CD4-positive, alpha-beta T cell (primary cell): ENCODE measurements around the gene LPCAT1. TPM values are rescaled to one million over a fixed set of nuclear protein-coding genes. Genes with fewer than 3 reads are reported as not detected.

ENCODE experiments used
- ATAC-seq: fragments of 200-7000 bp; cut with Tn5 transposase; one replicate; pipeline ENCODE4 v1.10.0; 2022; ENCODE audit warnings: mild to moderate bottlenecking; ENCODE audit not compliant: poor library complexity
- CTCF ChIA-PET: fragments of 350-600 bp; sonication (Branson Sonifier 250); formaldehyde crosslinking; loops from one replicate; lab custom pipeline; 2021; ENCODE audit warnings: antibody characterized with exemption, inconsistent platforms; lab: Charles Lee
- POLR2A ChIA-PET: fragments of 350-600 bp; sonication (Branson Sonifier 250); formaldehyde crosslinking; loops from one replicate; lab custom pipeline; 2021; ENCODE audit warnings: antibody characterized with exemption, inconsistent platforms; lab: Charles Lee
- DNase-seq, 14 experiments: peaks; one replicate each; pipeline ENCODE4 v3.0.0-alpha.2; 2013 to 2020; ENCODE audit warnings: mixed read lengths in 2 of 14
- H3K27ac ChIP-seq, 2 donors: one replicate each; pipeline versions ENCODE4 v1.5.1 to v1.7.0; 2013; ENCODE audit warnings: low read length in 2 of 2, low read depth in 1 of 2, mild to moderate bottlenecking in 1 of 2
- H3K27me3 ChIP-seq, 2 experiments: 1 replicate in 1 of 2; 2 replicates in 1 of 2; pipeline versions ENCODE4 v1.6.1 to v1.7.0; 2013; ENCODE audit warnings: low read length in 2 of 2, control low read depth in 1 of 2, mild to moderate bottlenecking in 1 of 2, moderate library complexity in 1 of 2; ENCODE audit not compliant: insufficient read depth in 2 of 2, control insufficient read depth in 1 of 2
- H3K36me3 ChIP-seq: one replicate; pipeline ENCODE4 v1.6.1; 2013; ENCODE audit warnings: low read length, control low read depth; ENCODE audit not compliant: insufficient read depth
- H3K4me1 ChIP-seq: one replicate; pipeline ENCODE4 v1.6.1; 2013; ENCODE audit warnings: low read length, control low read depth; ENCODE audit not compliant: insufficient read depth
- H3K4me3 ChIP-seq: one replicate; pipeline ENCODE4 v1.5.1; 2013; ENCODE audit warnings: mild to moderate bottlenecking, low read length, moderate library complexity
- H3K9me3 ChIP-seq, 2 experiments: 1 replicate in 1 of 2; 2 replicates in 1 of 2; pipeline versions ENCODE4 v1.6.1 to v1.7.0; 2013; ENCODE audit warnings: low read length in 2 of 2, mild to moderate bottlenecking in 2 of 2, control low read depth in 1 of 2, moderate library complexity in 1 of 2; ENCODE audit not compliant: control insufficient read depth in 1 of 2, insufficient read depth in 1 of 2
- H3K27ac Mint-ChIP-seq: one replicate; pipeline ENCODE4 v1.8.0; 2020; ENCODE audit warnings: mixed read lengths
- H3K27me3 Mint-ChIP-seq: one replicate; pipeline ENCODE4 v1.8.0; 2021; ENCODE audit warnings: mixed read lengths
- H3K36me3 Mint-ChIP-seq: one replicate; pipeline ENCODE4 v1.8.0; 2021; ENCODE audit warnings: low read depth, mixed read lengths
- H3K4me1 Mint-ChIP-seq: one replicate; pipeline ENCODE4 v1.8.0; 2021; ENCODE audit warnings: low read depth, mixed read lengths
- H3K4me3 Mint-ChIP-seq: one replicate; pipeline ENCODE4 v1.8.0; 2020; ENCODE audit warnings: mild to moderate bottlenecking, mixed read lengths
- H3K9me3 Mint-ChIP-seq: one replicate; pipeline ENCODE4 v1.8.0; 2020; ENCODE audit warnings: mixed read lengths
- intact Hi-C, 2 experiments: fragments of 100-400 bp; cut with DNase I in 1 of 2; cut with micrococcal nuclease in 1 of 2; formaldehyde crosslinking; loops; one replicate each; pipeline versions ENCODE4 v1.15.1 to v1.9.0; 2023 to 2025; cut with DNase I, micrococcal nuclease
- total RNA-seq, 174 experiments: library from RNA in 2 of 174; stranded (reverse) in 2 of 174; gene quantifications; one replicate each; pipeline ENCODE4 v1.2.3 and lab custom pipeline; 2021 to 2026
- TF ChIP-seq, protein P1 (sequence below): fragments of 200-600 bp; IDR thresholded peaks from one replicate; pipeline ENCODE4 v1.8.0; 2022; ENCODE audit warnings: antibody characterized with exemption, mild to moderate bottlenecking

The LPCAT1 gene
- total RNA-seq, 2 experiments from 2014 or later: 20.4 to 21.2 TPM

DNA sequence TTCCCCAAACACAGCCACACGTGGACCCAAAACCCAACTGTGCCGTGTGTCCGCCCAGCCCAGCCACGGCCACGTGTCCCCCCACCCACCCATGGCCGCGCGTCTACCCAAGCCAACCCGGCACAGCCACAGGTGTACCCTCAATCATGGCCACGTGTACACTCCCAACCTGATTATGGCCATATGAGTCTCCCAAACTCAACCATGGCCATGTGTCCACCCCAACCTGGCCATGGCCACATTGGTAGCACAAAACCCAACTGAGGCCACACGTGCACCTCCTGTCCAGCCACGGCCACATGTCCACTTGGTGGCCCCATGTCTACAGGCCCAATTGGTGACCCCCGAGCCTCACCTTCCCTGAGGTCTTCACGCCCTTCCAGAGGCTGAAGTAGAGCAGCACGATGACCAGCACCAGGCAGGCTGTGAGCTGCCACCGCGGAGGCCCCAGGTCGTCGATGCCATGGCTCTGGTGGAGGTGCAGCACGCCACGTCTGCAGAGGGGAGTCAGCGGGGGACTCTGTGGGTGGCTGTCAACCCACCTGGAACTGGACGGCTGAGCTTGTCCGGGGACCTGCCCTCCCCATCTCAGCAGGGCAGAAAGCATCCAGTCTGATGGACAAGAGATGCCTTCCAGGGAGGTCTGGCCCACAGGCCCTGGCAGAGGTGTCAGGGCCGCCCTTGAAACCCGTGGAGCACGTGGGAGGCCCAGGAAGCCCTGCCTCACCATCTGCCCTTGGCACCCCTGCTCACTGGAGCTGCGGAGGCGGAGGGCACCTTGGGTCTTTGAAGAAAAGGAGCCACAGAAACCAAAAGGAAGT is 102.0 kb downstream of the LPCAT1 start:
- CTCF ChIA-PET: no interaction called here
- peaks cover 2% of the 10 kb centered on the region for H3K9me3 Mint-ChIP-seq
- peaks cover 4% of the 10 kb centered on the region for H3K36me3 Mint-ChIP-seq
- no peaks in the 10 kb centered on the region for H3K27me3 Mint-ChIP-seq
- ATAC-seq (no peak), DNase-seq (no peak)
- Histone ChIP-seq H3K27me3 (no peaks in the 10 kb centered on the region), H3K36me3 (no peaks in the 10 kb centered on the region), H3K4me3 (no peak overlapping the region), H3K9me3 (peaks cover 6 to 18% of the 10 kb centered on the region in 2 experiments), H3K27ac (no peak overlapping the region), H3K4me1 (no peaks in the 10 kb centered on the region)
- H3K4me3 Mint-ChIP-seq: no peak overlapping the region
- TF ChIP-seq, protein P1, sequence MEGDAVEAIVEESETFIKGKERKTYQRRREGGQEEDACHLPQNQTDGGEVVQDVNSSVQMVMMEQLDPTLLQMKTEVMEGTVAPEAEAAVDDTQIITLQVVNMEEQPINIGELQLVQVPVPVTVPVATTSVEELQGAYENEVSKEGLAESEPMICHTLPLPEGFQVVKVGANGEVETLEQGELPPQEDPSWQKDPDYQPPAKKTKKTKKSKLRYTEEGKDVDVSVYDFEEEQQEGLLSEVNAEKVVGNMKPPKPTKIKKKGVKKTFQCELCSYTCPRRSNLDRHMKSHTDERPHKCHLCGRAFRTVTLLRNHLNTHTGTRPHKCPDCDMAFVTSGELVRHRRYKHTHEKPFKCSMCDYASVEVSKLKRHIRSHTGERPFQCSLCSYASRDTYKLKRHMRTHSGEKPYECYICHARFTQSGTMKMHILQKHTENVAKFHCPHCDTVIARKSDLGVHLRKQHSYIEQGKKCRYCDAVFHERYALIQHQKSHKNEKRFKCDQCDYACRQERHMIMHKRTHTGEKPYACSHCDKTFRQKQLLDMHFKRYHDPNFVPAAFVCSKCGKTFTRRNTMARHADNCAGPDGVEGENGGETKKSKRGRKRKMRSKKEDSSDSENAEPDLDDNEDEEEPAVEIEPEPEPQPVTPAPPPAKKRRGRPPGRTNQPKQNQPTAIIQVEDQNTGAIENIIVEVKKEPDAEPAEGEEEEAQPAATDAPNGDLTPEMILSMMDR: no peak
- no peak overlapping the region for H3K27ac Mint-ChIP-seq
- POLR2A ChIA-PET: no interaction called here
- intact Hi-C loops: no loop called here
- H3K4me1 Mint-ChIP-seq: no peaks in the 10 kb centered on the region

DNA sequence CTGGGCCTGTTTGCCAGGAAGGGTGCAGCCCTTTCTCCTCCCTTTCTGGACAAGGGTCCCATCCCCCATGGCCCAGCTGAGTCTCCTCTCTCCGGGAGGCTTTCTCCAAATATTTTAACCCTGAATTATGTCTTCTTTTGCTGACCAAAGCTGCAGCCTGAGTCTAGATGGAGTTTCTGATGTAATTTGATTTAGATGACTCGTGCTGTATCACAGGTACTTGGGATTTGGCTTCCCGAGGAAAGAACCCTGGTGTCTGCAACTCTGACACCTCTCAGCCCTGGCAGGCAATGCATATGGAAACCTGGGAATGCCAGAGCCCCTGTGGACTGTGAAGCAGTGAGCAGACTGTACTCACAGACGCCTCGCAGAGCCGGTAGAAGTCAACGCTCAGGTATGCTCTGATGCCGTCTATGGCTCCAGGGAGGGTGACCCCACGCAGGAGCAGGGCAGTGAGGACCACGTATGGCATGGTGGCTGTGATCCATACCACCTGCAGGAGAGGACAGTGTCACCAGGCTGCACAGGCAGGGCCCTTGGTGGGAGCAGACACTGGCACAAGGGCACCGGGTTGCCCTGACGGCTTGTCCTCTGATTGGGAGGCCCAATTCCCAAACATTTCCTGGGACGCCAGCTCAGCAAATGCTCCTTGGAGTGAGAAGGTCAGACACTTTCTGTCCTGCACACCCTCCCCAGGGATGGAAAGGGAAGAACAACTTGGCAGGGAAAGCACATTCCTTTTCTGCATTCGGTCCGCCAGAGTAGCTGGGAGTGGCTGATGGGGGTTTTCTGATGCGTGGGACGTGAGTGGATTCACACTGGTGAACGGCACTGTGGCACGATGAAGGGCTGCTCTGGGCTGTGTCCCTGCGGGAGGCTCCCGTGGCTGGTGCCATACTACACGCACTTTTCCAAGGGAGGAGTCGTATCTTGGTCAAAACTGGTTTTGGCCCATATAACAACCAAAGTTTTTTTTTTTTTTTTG is 103.3 kb downstream of the LPCAT1 start:
- DNase-seq: no peak
- ChIA-PET POLR2A (no interaction called here), CTCF (no interaction called here)
- Mint-ChIP-seq H3K9me3 (no peaks in the 10 kb centered on the region), H3K27ac (no peak overlapping the region), H3K27me3 (no peaks in the 10 kb centered on the region), H3K36me3 (no peaks in the 10 kb centered on the region), H3K4me1 (no peaks in the 10 kb centered on the region), H3K4me3 (no peak overlapping the region)
- ATAC-seq: no peak
- no peaks in the 10 kb centered on the region for H3K27me3 ChIP-seq
- TF ChIP-seq, protein P1: no peak
- no peaks in the 10 kb centered on the region for H3K4me1 ChIP-seq
- H3K36me3 ChIP-seq: no peaks in the 10 kb centered on the region
- H3K9me3 ChIP-seq: peaks cover 0 to 18% of the 10 kb centered on the region in 2 experiments
- no peak overlapping the region for H3K4me3 ChIP-seq
- H3K27ac ChIP-seq: no peak overlapping the region
- intact Hi-C loops: no loop called here

DNA sequence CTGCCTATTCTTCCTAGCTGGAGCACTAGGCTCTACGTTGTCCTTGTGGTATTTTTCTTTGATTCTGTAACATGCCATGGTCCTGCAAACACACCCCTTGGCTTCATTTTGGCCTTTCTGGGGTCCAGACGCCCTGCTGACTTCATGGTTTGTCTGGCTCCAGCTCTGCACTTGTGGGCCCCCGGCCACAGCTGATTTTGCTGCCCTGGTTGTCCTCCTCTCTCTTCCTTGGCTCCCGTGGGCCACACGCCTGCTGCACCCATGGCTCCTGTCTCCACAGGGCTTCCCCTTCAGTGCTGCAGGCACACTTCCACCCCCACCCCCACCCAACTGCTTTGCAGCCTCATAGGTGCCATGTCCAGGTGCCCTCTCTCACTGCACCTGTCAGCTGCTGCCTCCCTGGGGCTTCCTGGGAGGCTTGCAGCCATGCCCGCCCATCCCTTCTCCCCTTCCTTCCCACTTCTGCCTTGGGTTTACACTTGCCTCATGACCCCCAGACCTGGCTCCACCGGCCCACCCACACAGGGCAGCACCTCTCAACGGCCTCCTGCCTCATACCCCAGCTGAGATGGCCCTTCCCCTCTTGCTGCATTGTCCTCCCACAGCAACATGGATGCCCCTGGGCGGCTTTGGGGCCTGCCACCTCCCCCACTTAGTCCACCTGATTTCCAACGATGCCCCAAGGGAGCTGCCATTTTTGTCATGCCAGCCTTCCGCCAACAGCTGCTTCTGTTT is 104.1 kb downstream of the LPCAT1 start:
- no peaks in the 10 kb centered on the region for H3K27me3 ChIP-seq
- Mint-ChIP-seq H3K36me3 (no peaks in the 10 kb centered on the region), H3K27ac (no peak overlapping the region), H3K27me3 (no peaks in the 10 kb centered on the region), H3K4me3 (no peak overlapping the region), H3K4me1 (no peaks in the 10 kb centered on the region), H3K9me3 (no peaks in the 10 kb centered on the region)
- intact Hi-C loops: loop anchor here in 1 of 2 experiments (10.0 kb wide), 1 partner anchor 225 kb away; no protein-coding TSS in a partner anchor
- POLR2A ChIA-PET: no interaction called here
- no peak overlapping the region for H3K4me3 ChIP-seq
- H3K27ac ChIP-seq: no peak overlapping the region
- TF ChIP-seq, protein P1: no peak
- DNase-seq (no peak), ATAC-seq (no peak)
- no peaks in the 10 kb centered on the region for H3K36me3 ChIP-seq
- no peaks in the 10 kb centered on the region for H3K4me1 ChIP-seq
- peaks cover 0 to 19% of the 10 kb centered on the region in 2 experiments for H3K9me3 ChIP-seq
- CTCF ChIA-PET: no interaction called here
